ENCODE results near the gene PIK3C3. TPM values are rescaled to one million over a fixed set of nuclear protein-coding genes. Genes with fewer than 3 reads are reported as not detected.

The PIK3C3 gene
- total RNA-seq, 1 donor from 2014 or later = 65.3 TPM

DNA sequence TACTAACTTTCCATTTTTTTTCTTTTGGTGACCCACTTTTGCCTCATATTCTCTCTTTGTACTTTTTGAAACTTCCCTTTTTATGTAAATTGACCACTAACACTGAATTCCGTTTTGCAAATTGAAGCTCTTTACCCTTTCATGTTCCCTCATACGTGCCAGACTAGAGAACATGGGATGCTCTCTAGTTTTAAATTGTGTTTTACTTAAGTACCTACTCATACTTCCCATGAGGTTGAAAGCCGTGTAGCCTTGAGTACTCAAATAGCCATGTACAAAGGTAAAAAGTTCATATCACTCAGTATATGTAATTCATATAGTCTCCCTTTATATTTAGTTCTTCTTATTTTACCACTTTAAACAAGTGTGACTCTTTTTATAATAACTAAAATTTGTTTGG is 119.7 kb downstream of the PIK3C3 start:
- Mint-ChIP-seq H3K36me3 (ENCODE audit: low read depth) (peaks cover 72% of the 10 kb centered on the region), H3K4me1 (no peaks in the 10 kb centered on the region), H3K27ac (no peak overlapping the region), H3K4me3 (no peak overlapping the region), H3K27me3 (no peaks in the 10 kb centered on the region), H3K9me3 (no peaks in the 10 kb centered on the region)
- ATAC-seq (ENCODE audit: low read depth) = no peak
- POLR2A ChIA-PET = no interaction called here
- CTCF ChIA-PET = interaction anchor here (1.5 kb wide), 1 partner anchor 22 kb away, joined by 6 read pairs; no protein-coding TSS in a partner anchor
- intact Hi-C loops (cut with micrococcal nuclease) = no loop called here
- TF ChIP-seq, protein P1, sequence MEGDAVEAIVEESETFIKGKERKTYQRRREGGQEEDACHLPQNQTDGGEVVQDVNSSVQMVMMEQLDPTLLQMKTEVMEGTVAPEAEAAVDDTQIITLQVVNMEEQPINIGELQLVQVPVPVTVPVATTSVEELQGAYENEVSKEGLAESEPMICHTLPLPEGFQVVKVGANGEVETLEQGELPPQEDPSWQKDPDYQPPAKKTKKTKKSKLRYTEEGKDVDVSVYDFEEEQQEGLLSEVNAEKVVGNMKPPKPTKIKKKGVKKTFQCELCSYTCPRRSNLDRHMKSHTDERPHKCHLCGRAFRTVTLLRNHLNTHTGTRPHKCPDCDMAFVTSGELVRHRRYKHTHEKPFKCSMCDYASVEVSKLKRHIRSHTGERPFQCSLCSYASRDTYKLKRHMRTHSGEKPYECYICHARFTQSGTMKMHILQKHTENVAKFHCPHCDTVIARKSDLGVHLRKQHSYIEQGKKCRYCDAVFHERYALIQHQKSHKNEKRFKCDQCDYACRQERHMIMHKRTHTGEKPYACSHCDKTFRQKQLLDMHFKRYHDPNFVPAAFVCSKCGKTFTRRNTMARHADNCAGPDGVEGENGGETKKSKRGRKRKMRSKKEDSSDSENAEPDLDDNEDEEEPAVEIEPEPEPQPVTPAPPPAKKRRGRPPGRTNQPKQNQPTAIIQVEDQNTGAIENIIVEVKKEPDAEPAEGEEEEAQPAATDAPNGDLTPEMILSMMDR (IDR thresholded peaks at IDR 0.05) = no peak
- no peak for DNase-seq

DNA sequence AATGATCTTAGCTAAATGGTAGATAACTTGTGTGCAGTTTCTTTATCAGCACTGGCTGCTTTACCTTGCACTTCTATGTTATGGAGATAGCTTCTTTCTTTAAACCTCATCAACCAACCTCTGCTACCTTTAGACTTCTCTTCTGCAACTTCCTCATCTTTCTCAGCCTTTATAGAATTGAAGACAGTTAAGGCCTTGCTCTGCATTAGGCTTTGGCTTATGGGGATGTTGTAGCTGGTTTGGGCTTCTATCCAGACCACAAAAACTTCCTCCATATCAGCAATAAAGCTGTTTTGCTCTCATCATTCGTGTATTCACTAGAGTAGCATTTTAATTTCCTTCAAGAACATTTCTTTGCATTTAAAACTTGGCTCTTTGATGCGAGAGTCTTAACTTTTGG is 123.7 kb downstream of the PIK3C3 start:
- ATAC-seq (ENCODE audit: low read depth) (no peak), DNase-seq (no peak)
- ChIA-PET CTCF (no interaction called here), POLR2A (no interaction called here)
- H3K36me3 Mint-ChIP-seq (ENCODE audit: low read depth) = peaks cover 71% of the 10 kb centered on the region
- no peaks in the 10 kb centered on the region for H3K4me1 Mint-ChIP-seq
- no peak overlapping the region for H3K27ac Mint-ChIP-seq
- no peak overlapping the region for H3K4me3 Mint-ChIP-seq
- TF ChIP-seq, protein P1 (IDR thresholded peaks at IDR 0.05) = no peak
- intact Hi-C loops (cut with micrococcal nuclease) = no loop called here
- no peaks in the 10 kb centered on the region for H3K9me3 Mint-ChIP-seq
- H3K27me3 Mint-ChIP-seq = no peaks in the 10 kb centered on the region

DNA sequence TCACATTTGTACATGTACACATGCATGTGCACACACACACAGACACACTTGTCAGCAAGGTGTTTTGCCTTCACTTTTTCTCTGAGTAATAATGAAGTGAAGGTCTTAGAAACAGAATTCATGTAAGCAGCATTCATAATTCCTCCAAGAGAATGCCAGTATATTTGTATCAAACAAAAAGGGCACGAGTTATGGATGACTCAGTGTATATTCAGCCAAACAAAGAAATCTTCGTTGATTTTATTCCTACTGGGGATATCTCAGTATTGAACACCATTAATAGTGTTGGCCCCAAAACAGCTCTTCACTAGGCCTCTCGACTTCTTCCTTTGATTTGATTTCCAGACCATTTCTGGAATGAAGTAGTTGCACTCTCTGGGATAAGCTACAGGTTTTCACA is 125.3 kb downstream of the PIK3C3 start:
- Mint-ChIP-seq H3K27ac (no peak overlapping the region), H3K4me1 (no peaks in the 10 kb centered on the region), H3K9me3 (no peaks in the 10 kb centered on the region), H3K36me3 (ENCODE audit: low read depth) (peaks cover 67% of the 10 kb centered on the region), H3K27me3 (no peaks in the 10 kb centered on the region), H3K4me3 (no peak overlapping the region)
- intact Hi-C loops (cut with micrococcal nuclease) = no loop called here
- DNase-seq = no peak
- no peak for ATAC-seq (ENCODE audit: low read depth)
- ChIA-PET CTCF (no interaction called here), POLR2A (no interaction called here)
- TF ChIP-seq, protein P1 (IDR thresholded peaks at IDR 0.05) = no peak

DNA sequence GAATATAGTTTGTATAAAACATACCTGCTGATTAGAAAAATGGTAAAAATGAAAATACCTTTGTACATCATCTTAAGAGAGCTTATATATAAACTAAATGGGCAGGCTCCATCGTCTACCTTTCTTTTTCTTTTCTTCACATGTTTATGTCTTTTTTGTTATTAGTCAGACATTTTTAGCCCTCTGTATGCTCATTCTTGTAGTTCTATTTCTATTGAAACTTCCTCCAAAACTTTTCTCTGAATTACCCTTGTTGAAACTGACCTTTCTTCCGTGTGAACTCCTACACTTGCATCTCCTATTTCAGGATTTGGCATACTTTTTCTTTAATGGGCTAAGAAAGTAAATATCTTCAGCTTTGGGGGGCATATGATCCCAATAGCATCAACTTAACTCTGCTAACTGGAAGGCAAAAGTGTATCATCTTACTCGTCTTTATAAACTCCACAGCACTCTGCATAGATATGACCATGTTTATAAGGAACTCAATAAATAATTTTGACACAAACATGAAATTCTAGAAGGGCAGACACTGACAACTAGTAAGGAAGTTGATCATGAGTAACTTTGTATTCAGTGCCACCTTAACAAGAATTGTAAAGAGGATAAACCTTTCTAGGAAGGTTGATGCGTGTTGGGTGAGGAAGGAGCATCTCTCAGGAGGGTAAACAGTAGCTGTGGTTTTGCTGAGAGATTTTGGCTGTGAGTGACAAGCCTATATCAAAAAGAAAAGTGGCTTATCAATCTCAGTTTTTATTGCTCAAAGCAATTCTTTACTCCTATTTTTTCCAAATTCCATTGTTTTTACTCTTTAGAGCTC is 127.6 kb downstream of the PIK3C3 start:
- Mint-ChIP-seq H3K4me1 (peaks cover 5% of the 10 kb centered on the region), H3K4me3 (no peak overlapping the region), H3K36me3 (ENCODE audit: low read depth) (peaks cover 58% of the 10 kb centered on the region), H3K27ac (no peak overlapping the region), H3K9me3 (peaks cover 10% of the 10 kb centered on the region), H3K27me3 (no peaks in the 10 kb centered on the region)
- no peak for ATAC-seq (ENCODE audit: low read depth)
- TF ChIP-seq, protein P1 (IDR thresholded peaks at IDR 0.05) = no peak
- POLR2A ChIA-PET = no interaction called here
- no peak for DNase-seq
- CTCF ChIA-PET = no interaction called here
- intact Hi-C loops (cut with micrococcal nuclease) = no loop called here

DNA sequence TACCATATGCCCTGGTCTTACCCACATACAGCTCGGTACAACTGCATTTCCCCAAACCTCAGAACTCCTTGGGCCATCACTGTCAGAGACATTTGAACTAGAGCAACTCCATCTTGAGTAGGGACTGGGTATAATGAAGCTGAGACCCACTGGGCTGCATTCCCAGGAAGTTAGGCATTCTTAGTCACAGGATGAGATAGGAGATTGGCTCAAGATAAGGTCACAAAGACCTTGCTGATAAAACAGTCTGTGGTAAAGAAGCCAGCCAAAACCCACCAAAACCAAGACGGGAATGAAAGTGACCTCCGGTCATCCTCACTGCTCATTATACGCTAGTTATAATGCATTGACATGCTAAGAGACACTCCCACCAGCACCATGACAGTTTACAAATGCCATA is 131.3 kb downstream of the PIK3C3 start:
- H3K4me1 Mint-ChIP-seq = peaks cover 5% of the 10 kb centered on the region
- TF ChIP-seq, protein P1 (IDR thresholded peaks at IDR 0.05) = no peak
- DNase-seq = no peak
- no peak for ATAC-seq (ENCODE audit: low read depth)
- ChIA-PET CTCF (interaction anchor here (2.0 kb wide), 1 partner anchor 28 kb away, joined by 6 read pairs; no protein-coding TSS in a partner anchor), POLR2A (no interaction called here)
- intact Hi-C loops (cut with micrococcal nuclease) = no loop called here
- H3K4me3 Mint-ChIP-seq = no peak overlapping the region
- no peak overlapping the region for H3K27ac Mint-ChIP-seq
- peaks cover 35% of the 10 kb centered on the region for H3K36me3 Mint-ChIP-seq (ENCODE audit: low read depth)
- peaks cover 10% of the 10 kb centered on the region for H3K9me3 Mint-ChIP-seq
- H3K27me3 Mint-ChIP-seq = no peaks in the 10 kb centered on the region
